GM18502 (cell line): ENCODE results near the gene DPP7.

Experiments
- ATAC-seq: cut with Tn5 transposase; IDR thresholded peaks from one replicate; pipeline ENCODE4 v1.9.1; 2021; ENCODE audit warnings: mild to moderate bottlenecking; ENCODE audit not compliant: unreplicated experiment, poor library complexity

Gene DPP7

GRCh38 chr9:137114613-137115393 lies at the start of gene DPP7:
TSS of gene DPP7 (minus strand) at chr9:137114733. CDS start at chr9:137114713, 20 bp downstream.
- peak; percentile 67 for ATAC-seq

- ATAC-seq: no peak
Observed at GRCh38 chr9:137163805-137164204, 49.3 kb upstream of the DPP7 start.

GRCh38 chr9:137163365-137163715 lies 48.8 kb upstream of the DPP7 start:
- ATAC-seq: no peak

- no peak for ATAC-seq
Observed at GRCh38 chr9:137162505-137163364, 48.2 kb upstream of the DPP7 start.

- no peak for ATAC-seq
Observed at GRCh38 chr9:137161558-137162486, 47.3 kb upstream of the DPP7 start.

- ATAC-seq: no peak
Observed at GRCh38 chr9:137160716-137161557, 46.4 kb upstream of the DPP7 start.

- no peak for ATAC-seq
Observed at GRCh38 chr9:137160054-137160425, 45.5 kb upstream of the DPP7 start.

GRCh38 chr9:137159105-137160053 lies 44.8 kb upstream of the DPP7 start:
- no peak for ATAC-seq

- ATAC-seq: no peak
Observed at GRCh38 chr9:137158625-137159024, 44.1 kb upstream of the DPP7 start.

GRCh38 chr9:137157618-137158415 lies 43.3 kb upstream of the DPP7 start:
- ATAC-seq: no peak

- ATAC-seq: no peak
Observed at GRCh38 chr9:137156567-137157375, 42.2 kb upstream of the DPP7 start.

- no peak for ATAC-seq
Observed at GRCh38 chr9:137152844-137153405, 38.4 kb upstream of the DPP7 start.

- peak; percentile 43 for ATAC-seq
Observed at GRCh38 chr9:137150617-137151457, 36.3 kb upstream of the DPP7 start.

- peak; percentile 37 for ATAC-seq
Observed at GRCh38 chr9:137149942-137150616, 35.5 kb upstream of the DPP7 start.

- no peak for ATAC-seq
Observed at GRCh38 chr9:137149363-137149762, 34.8 kb upstream of the DPP7 start.
